GM19238 (cell line): ENCODE data around the gene ZBBX.
"Not testable (repeated sequence)": the region's sequence is repeated elsewhere in the genome, so short reads cannot be mapped to it uniquely, and the experiment has no call there.

Source experiments
- DNase-seq: peaks from one replicate; pipeline ENCODE4 v3.0.0; 2011; ENCODE audit warnings: low spot score; ENCODE audit not compliant: insufficient read length

The ZBBX gene, protein sequence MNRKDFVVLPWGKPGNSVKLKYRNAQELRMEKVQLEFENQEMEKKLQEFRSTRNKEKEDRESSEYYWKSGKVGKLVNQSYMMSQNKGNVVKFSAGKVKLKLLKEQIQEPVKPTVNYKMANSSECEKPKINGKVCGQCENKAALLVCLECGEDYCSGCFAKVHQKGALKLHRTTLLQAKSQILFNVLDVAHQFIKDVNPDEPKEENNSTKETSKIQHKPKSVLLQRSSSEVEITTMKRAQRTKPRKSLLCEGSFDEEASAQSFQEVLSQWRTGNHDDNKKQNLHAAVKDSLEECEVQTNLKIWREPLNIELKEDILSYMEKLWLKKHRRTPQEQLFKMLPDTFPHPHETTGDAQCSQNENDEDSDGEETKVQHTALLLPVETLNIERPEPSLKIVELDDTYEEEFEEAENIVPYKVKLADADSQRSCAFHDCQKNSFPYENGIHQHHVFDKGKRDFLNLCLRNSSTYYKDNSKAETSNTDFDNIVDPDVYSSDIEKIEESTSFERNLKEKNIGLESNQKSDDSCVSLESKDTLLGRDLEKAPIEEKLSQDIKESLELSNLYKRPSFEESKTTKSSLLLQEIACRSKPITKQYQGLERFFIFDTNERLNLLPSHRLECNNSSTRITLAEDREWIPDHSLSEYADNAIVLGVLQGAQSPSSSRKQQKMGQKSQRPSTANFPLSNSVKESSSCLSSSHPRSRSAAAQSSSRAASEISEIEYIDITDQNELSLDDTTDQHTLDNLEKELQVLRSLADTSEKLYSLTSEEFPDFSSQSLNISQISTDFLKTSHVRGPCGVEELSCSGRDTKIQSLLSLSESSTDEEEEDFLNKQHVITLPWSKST

DNA sequence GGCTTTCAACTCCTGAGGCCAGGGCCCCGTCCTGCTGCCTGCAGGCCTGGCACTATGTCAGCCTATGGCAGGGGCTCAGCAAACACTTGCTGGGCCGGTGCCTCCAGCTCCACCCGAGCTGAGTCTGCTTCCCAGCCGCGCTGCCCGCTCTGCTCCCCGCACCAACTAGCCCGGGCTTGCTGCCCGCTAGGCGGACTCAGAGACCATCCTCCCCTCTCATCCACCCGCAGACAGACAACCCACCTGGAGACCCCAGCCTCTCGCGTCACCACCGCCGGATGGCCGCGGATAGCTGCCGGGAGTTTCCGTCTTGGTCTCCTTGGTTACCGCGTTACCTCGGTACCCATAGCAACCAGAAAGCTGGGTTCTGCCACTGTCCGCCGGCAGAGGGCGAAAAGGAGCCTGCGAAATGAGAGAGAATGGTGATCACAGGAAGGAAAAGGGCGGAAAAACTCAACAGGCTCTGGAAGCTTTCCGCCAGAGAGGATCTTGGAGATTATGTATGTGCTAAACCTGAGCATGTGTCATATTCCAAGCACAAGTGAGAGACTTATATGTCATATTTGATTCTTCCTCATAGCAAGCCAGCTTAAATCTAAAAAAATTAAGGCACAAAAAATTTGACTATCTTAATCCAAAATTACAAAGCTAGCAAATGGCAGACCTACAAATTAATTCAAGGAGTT, at the start of gene ZBBX:
ZBBX (minus strand) TSS at position 294 of the 686 bp plus-strand sequence. CDS start 7,396 bp downstream, outside the sequence.
- peak; percentile 6 for DNase-seq

DNA sequence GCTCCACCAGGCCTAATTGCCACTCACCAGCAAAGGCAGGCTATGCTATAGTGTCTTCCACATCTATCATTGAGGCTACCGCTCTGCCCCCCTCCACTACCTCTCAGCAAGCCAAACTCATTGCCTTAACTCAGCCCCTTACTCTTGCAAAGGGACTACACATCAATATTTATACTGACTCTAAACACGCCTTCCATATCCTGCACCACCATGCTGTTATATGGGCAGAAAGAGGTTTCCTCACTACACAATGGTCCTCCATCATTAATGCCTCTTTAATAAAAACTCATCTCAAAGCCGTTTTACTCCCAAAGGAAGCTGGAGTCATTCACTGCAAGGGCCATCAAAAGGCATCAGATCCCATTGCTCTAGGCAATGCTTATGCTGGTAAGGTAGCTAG, 46.9 kb upstream of the ZBBX start:
- DNase-seq, result not testable (repeated sequence)

DNA sequence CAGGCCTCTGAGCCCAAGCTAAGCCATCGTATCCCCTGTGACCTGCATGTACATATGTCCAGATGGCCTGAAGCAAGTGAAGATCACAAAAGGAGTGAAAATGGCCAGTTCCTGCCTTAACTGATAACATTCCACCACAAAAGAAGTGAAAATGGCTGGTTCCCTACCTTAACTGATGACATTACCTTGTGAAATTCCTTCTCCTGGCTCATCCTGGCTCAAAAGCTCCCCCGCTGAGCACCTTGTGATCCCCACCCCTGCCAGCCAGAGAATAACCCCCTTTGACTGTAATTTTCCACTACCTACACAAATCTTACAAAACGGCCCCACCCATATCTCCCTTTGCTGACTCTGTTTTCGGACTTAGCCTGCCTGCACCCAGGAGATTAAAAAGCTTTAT, 42.3 kb upstream of the ZBBX start:
- not testable (repeated sequence) for DNase-seq

DNA sequence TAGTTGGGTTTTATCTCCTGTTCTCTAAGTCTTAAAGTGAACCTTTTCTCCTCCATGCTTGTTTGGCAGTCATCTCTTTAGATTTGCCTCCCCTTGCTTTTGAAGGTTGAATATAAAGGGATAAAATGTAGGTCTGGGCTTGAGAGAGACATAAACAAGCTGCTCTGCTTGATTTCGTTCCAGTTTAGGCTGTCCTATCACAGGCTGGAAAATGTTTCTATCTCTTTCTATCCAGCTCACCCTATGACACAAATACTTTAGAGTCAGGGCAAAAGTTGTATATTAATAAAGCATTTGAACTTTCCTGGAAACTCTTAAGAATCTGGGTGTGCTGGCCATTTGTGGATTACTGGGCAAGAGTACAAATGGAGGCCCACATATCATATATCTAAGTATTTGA, 29.5 kb upstream of the ZBBX start:
- no peak for DNase-seq

DNA sequence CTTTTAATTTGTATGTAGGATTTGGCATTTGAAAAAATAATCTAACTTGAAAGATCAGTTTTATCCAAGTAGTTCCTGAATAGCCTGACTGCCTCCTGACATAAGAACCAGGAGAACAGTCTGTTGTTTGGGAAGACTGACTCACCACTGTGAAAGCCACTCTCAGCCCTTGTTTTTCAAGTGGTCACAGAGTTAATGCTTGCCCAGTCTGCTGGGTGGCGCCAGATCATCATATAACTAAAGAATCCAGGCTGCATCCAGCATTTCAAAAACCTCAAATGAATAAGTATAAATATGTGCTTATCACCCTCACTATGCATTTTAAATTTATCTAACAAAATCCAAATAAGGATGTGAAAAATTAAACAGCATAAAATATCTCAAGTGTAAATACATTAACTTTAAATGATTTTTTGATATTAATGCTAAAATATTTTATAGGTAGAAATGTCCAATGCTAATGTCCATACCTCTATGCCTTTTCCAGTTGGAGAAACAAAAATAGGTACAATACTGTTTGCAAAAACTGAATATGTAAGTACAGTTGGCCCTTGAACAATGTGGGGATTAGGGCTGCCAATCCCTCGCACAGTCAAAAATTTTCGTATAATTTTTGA, 26.9 kb upstream of the ZBBX start:
- DNase-seq, result no peak

DNA sequence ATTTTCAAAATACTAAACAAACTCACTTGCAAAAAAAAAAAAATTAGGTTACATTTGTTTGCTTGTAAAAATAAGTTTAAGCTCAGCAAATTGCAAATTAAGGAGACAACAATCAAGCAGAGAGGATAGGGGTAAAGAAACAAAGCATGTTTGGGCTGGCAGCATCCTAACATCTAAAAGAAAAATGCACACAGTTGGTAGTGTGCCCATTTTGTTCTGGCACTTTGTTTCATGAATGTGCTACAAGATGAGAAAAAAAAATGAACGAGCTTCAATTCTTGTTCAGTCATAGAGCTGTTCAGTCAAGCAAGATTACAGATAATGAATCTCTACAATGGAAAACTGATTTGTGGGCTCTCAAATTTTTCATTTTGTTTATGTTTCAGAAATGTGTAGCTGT, 17.7 kb upstream of the ZBBX start:
- DNase-seq, result no peak

DNA sequence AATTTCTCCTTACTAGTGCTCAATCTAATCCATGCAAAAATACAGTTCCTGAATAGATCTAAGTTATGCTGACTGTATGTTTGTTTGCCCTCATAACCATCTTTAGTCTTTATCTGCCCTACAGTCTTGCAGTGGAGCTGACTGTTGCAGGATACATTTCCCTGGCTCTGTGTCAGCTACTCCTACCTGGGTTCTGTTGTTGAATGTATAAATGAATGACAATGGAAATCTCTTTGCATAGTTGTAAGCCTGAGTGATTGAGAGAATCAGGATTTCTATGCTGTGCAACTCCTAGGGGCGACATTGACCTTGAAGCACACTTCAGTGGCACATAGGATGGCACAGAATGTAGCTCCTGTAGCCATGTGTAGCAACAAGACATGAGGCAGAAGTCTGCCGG, 16.0 kb upstream of the ZBBX start:
- DNase-seq, result no peak

DNA sequence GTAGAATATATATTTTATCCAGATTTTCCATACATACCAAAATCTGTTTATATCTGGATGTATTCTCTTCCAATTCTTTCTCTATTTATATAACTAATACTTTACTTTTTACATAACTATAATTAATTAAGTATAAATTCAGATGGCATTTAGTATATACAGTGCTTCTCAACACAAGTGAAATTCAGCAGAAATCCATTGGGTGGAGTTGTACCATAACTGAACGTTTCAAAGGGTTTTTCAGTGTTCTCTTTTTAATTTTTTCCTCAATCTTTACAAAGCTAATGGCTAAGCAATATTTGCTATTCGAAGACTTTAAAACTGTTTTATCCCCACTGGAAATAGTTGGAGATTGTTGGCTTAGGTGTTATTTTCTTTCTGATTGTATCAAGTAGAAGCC, 13.9 kb upstream of the ZBBX start:
- no peak for DNase-seq

DNA sequence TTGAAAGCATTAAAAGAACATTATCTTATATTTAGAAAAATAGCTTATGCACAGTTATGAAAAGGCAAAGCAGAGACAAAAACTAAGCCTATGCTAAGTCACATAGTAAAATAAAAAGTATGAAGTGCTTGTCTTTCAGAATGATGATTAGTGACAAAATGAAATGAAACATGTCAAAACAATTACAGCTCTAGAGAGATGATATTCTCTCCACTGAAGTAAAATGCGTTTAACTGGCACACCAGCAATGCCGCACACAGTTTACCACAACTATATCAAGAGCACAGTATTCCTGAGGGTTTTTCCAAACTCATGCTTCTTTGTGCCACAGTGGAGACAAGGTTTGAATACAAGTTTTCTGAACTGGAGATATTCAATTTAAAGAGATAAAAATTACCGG, 2.1 kb upstream of the ZBBX start:
- no peak for DNase-seq

DNA sequence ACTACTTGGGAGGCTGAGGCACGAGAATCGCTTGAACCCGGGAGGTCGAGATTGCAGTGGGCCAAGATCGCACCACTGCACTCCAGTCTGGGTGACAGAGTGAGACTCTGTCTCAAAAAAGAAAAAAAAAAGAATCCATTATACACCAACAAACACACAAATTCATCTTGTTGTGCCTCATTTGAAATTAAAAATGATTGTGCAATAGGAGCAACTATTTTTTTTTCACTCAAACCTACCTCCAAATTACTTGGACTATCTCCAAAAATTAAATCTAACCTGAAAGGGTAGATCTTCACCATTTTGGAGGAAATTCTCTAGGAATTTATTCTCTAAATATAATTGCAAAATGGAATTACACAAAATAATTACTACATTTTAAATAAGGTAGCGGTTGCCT, 4.6 kb downstream of the ZBBX start:
- no peak for DNase-seq

DNA sequence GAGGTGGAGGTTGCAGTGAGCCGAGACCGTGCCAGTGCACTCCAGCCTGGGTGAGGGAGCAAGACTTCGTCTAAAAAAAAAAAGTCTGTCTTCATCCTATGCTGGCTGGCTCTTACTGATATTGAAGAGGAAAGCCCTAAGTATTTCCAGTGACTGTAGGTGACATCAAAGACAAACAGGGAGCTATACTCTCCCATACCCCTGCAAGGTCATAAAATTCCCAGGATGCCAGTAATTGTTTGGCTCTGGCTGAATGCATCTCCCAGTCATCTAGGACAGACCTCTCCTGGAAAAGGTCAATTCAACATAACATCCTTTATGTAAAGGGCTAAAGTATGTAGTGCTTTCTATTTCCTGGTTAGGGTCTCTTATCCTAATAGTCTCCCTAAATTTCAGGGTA, 8.0 kb downstream of the ZBBX start:
- DNase-seq, result no peak

DNA sequence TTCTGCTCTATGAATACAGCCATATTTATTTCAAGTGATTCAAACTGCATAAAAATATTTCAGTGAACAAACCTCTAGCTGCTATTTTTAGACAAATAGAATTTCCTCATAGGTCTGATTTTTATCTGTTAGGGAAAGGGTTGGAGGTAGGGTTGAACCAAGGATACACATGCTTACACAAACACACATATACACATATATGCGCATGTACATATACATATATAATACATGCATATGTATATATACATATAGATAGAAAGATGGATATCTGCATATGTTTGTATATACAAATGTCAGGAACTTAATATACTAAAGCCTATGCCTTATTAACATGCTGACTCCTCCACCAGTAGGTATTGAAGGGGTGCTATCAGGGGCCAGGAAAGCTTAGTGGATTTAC, 18.1 kb downstream of the ZBBX start:
- no peak for DNase-seq

DNA sequence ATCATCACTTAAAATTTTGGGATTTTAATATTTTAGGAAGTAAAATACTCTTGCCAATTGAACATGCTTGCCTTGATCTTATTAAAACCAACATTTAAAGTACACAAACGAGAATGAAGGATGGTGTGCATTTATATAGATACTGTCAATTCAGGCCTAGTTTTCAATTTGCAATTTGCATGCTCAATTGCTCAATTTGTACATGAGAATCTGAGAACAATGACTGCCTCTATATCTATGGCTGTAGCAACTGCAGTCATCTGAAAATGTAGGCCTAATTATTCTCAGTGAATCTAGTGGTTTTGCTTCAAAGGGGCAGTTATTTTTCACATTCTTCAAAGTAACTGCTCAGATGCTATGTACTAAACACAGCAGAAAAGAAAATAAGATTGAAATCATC, 18.8 kb downstream of the ZBBX start:
- no peak for DNase-seq

DNA sequence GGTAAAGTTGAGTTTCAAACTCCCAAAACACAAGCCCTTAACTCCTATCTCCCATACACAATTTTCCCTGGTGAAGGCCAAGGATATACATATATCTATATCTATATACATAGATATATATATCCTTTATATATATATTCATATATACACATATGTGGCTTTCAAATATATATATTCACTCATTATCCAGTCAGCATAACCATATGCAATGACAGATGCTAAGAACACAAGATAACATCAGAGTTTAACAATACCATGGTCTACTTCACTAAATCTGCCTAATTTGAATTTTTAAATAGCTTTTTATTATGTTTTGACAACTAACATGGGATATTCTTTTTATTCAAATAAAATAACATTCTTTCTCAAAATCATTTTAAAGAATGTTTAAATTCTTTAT, 24.7 kb downstream of the ZBBX start:
- DNase-seq, result no peak

DNA sequence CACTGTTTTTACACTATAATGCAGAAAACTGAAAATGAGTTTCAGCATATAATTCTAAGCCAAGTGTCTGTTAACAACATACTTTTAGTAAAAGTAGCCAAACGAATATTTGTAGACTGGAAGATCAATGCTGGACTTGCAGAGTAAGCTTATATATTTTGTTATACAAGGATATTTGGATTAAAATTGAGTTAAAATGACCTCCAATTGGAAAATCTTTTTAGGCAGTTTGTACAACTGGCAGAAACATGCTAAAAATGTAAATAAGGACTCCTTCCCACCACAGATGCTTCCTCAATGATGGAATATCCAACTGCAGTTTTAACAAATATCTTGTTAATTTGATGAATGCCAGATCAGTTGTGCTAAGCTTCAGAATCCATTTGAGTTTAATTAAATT, 25.3 kb downstream of the ZBBX start:
- DNase-seq, result no peak

DNA sequence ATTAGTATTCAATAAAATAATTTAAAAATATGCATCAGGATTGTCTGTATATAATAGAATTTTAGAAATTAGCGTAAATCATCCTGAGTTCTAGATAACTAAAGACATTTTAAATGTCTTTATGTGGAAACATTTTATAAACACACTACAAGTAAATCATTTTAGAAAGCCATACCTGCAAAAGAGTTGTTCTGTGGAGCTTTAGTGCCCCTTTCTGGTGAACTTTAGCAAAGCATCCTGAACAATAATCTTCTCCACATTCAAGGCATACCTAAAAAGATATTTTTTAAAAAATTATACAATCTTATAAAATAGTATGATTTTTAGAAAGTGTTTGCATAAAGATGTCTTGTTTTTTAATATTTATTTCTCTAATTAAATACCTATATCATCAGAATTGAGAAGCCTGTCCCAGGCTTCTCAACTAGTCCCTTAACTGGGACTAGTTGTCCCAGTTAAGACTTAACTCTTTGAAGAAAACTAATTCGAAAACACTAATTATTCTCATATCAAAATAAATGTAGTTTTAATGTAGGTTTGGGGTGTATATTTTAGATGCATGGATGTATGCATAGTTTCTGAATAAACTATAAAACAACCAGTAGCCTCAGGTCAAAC, 29.7 kb downstream of the ZBBX start:
- no peak for DNase-seq

DNA sequence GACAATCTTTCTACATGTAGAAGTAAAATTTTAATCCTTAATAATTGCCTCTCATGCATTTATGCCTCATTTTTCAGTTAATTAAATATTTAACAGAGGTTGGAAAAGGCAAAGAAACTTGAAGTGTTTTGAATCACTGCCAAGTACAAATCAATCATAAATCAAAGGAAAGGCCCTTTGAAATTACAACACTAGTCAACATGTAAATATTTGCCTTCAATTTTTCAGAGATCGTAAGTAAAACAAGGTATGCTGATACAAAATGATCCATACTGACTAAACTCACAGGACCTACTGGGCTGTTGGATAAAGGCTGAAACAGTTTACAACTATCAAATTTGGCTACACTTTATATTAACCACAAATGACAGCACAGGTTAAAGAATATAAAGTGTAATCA, 33.9 kb downstream of the ZBBX start:
- DNase-seq, result no peak

DNA sequence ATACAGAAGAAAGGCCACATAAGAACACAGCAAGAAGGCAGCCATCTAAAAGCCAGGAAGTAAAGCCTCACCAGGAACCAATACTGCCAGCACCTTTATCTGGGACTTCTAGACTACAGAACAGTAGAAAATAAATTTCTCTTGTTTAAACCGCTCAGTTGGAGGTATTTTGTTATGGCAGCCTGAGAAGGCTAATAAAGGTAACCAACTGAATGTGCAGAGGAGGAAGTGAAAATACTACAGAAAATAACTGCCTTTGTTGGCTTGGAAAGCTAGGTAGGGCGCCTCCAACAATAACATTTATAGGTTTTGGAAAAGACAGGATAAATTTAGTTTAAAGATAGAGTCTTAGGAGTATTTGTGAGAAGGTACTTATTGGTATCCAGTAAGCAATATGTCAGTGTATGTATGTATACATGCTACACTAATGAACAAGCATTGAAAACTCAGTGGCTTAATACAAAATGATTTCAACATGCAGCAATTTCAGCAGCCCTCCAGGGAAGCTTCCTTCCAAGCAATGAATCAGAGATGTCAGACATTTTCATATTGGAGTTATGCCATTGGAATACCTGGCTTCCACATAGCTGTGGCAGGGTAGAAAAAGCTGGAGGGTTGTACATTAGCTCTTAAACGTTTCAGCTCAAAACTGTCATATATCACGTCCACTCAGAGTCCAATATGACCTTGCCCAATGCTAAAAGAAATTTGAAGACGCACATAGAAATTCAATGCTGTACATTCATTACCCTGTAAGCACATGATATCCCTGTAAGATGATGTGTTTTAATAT, 48.9 kb downstream of the ZBBX start:
- no peak for DNase-seq

DNA sequence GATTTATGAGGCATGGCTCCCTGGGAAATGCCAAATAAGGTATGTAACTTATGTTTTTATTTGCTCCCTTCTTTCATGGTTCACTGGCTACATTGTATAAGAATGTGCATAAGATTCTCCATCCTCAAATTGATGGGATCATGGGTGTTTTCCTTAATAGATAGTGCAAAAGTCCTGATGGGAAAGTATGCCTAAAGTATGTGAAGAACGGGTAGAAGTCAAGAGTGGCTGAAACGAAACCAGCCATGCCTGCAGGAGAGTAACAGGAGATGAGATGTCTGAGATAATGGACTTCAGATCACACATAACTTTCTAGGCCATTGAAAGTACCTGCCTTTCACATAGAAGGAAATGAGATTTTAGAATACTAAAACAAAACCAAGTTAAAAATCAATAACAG, 56.5 kb downstream of the ZBBX start:
- DNase-seq, result no peak

DNA sequence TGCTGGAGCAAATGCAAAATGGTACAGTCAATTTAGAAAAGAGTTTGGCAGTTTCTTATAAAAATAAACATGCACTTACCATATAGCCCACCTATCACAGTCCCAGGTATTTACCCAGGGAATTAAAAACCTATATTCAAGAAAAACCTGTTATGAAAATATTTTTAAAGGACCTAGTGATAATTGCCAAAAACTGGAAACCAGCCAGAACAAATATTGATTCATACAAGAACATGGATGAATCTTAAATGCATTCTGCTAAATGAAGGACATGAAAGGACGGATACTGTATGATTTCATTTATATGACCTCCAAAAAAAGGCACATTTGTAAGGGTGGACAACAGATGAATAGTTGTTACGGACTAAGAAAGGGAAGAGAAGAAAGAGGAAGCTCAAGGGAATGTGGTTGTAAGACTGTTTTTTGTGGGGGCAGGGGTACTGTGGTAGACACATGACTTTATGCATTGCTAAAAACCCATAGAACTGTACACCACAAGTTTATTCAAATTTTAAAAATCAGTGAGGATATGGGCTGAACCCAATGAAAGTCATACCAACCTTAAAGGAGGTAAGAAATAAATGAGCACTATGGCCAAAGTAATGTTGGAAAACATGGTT, 61.0 kb downstream of the ZBBX start:
- DNase-seq, result no peak
